H1 (cell line): ENCODE measurements around the gene KANSL1. TPM values are rescaled to one million over a fixed set of nuclear protein-coding genes. Genes with fewer than 3 reads are reported as not detected.

Experiments
- CTCF ChIA-PET: fragments of 300-600 bp; sonication (Branson Sonifier 250); formaldehyde crosslinking; loops from one replicate; lab custom pipeline; 2021; ENCODE audit not compliant: partially characterized antibody; lab: Charles Lee
- POLR2A ChIA-PET: fragments of 300-600 bp; sonication (Branson Sonifier 250); formaldehyde crosslinking; loops from one replicate; lab custom pipeline; 2021; ENCODE audit warnings: inconsistent platforms; ENCODE audit not compliant: partially characterized antibody; lab: Charles Lee
- DNase-seq, 2 experiments: peaks; one replicate each; pipeline versions ENCODE4 v3.0.0 to v3.0.0-alpha.2; 2010 to 2022; ENCODE audit warnings: low spot score in 2 of 2, low read depth in 1 of 2, mixed read lengths in 1 of 2
- FAIRE-seq: peaks from 2 replicates; lab custom pipeline; 2011; peaks lifted over from hg19 to GRCh38; lab: Jason Lieb, UNC
- H2AFZ ChIP-seq: 2 replicates; pipeline ENCODE4 v1.8.1; 2012; ENCODE audit warnings: low read length, inconsistent platforms
- H2AK5ac ChIP-seq: 2 replicates; pipeline ENCODE4 v1.6.1; 2013; ENCODE audit warnings: low read depth, low read length
- H2BK120ac ChIP-seq: replicated peaks from 2 replicates; pipeline ENCODE3; 2013; ENCODE audit warnings: low read depth, low read length, inconsistent platforms
- H2BK12ac ChIP-seq: 2 replicates; pipeline ENCODE4 v1.6.1; 2013; ENCODE audit warnings: low read depth, low read length
- H2BK15ac ChIP-seq: 2 replicates; pipeline ENCODE4 v1.6.1; 2013; ENCODE audit warnings: low read length
- H2BK20ac ChIP-seq: 2 replicates; pipeline ENCODE4 v1.6.1; 2013; ENCODE audit warnings: low read length
- H2BK5ac ChIP-seq: 2 replicates; pipeline ENCODE4 v1.6.1; 2013; ENCODE audit warnings: low read depth, low read length
- H3K14ac ChIP-seq: 2 replicates; pipeline ENCODE4 v1.6.1; 2013; ENCODE audit warnings: inconsistent platforms; ENCODE audit not compliant: insufficient read length
- H3K18ac ChIP-seq: 2 replicates; pipeline ENCODE4 v1.6.1; 2013; ENCODE audit warnings: low read length; ENCODE audit errors: extremely low read depth
- H3K23ac ChIP-seq: 2 replicates; pipeline ENCODE4 v1.6.1; 2013; ENCODE audit warnings: inconsistent platforms; ENCODE audit not compliant: insufficient read length
- H3K23me2 ChIP-seq: 2 replicates; pipeline ENCODE4 v1.6.1; 2013; ENCODE audit warnings: low read depth, low read length
- H3K27ac ChIP-seq: 2 replicates; pipeline ENCODE4 v1.6.1; 2011; ENCODE audit warnings: low read depth, low read length, inconsistent platforms
- H3K27me3 ChIP-seq, 4 experiments: replicated peaks in 1 of 4; 1 replicate in 1 of 4; 2 replicates in 3 of 4; pipeline versions ENCODE4 v1.6.1 to v1.8.1; 2011 to 2013; ENCODE audit warnings: low read length in 3 of 4, mild to moderate bottlenecking in 3 of 4, inconsistent platforms in 2 of 4, mixed read lengths in 2 of 4, moderate library complexity in 1 of 4; ENCODE audit not compliant: control insufficient read depth in 3 of 4, insufficient read depth in 3 of 4; ENCODE audit errors: extremely low read depth in 1 of 4
- H3K36me3 ChIP-seq, 4 experiments: 2 replicates each; pipeline versions ENCODE4 v1.6.1 to v1.8.1; 2011 to 2013; ENCODE audit warnings: mild to moderate bottlenecking in 4 of 4, low read length in 3 of 4, moderate library complexity in 2 of 4, control low read depth in 1 of 4, inconsistent platforms in 1 of 4; ENCODE audit not compliant: insufficient read depth in 4 of 4, control insufficient read depth in 2 of 4
- H3K4ac ChIP-seq: replicated peaks from 2 replicates; pipeline ENCODE3; 2013; ENCODE audit warnings: low read length, low read depth, mixed read lengths, inconsistent platforms; ENCODE audit not compliant: insufficient read length
- H3K4me1 ChIP-seq, 4 experiments: replicated peaks in 1 of 4; 1 replicate in 1 of 4; 2 replicates in 3 of 4; pipeline versions ENCODE4 v1.6.1 to v1.8.1; 2011 to 2013; ENCODE audit warnings: low read length in 3 of 4, inconsistent platforms in 2 of 4, mixed read lengths in 1 of 4; ENCODE audit not compliant: insufficient read depth in 4 of 4, control insufficient read depth in 3 of 4
- H3K4me2 ChIP-seq, 2 experiments: 2 replicates each; pipeline versions ENCODE4 v1.6.1 to v1.8.1; 2011 to 2013; ENCODE audit warnings: low read depth in 2 of 2, low read length in 2 of 2, control low read depth in 1 of 2, inconsistent platforms in 1 of 2, mild to moderate bottlenecking in 1 of 2; ENCODE audit not compliant: insufficient read depth in 1 of 2
- H3K4me3 ChIP-seq, 4 experiments: fragments of 200-600, 300-600 bp in 1 of 4; sonication (generic), shearing (Covaris generic), sonication (Bioruptor Twin) in 1 of 4; 2 replicates each; pipeline versions ENCODE4 v1.5.1 to v1.8.1; 2011 to 2016; ENCODE audit warnings: low read length in 4 of 4, low read depth in 3 of 4, control low read depth in 2 of 4, inconsistent platforms in 2 of 4, mild to moderate bottlenecking in 2 of 4, mixed read lengths in 1 of 4, moderate library complexity in 1 of 4; ENCODE audit not compliant: insufficient read depth in 2 of 4; ENCODE audit errors: extremely low read depth in 1 of 4
- H3K56ac ChIP-seq: replicated peaks from 2 replicates; pipeline ENCODE3; 2013; ENCODE audit warnings: low read depth, mild to moderate bottlenecking, mixed read lengths, low read length, inconsistent platforms; ENCODE audit not compliant: insufficient read length
- H3K79me1 ChIP-seq: 2 replicates; pipeline ENCODE4 v1.6.1; 2013; ENCODE audit warnings: low read depth, low read length, control low read depth
- H3K79me2 ChIP-seq, 2 experiments: 2 replicates each; pipeline versions ENCODE4 v1.6.1 to v1.8.1; 2012 to 2013; ENCODE audit warnings: low read length in 2 of 2, mild to moderate bottlenecking in 2 of 2, inconsistent platforms in 1 of 2; ENCODE audit not compliant: insufficient read depth in 2 of 2, control insufficient read depth in 1 of 2
- H3K9ac ChIP-seq, 4 experiments: replicated peaks in 1 of 4; 1 replicate in 1 of 4; 2 replicates in 3 of 4; pipeline versions ENCODE4 v1.6.1 to v1.8.1; 2011 to 2013; ENCODE audit warnings: low read depth in 3 of 4, low read length in 3 of 4, control low read depth in 2 of 4, mild to moderate bottlenecking in 2 of 4, moderate library complexity in 2 of 4, inconsistent platforms in 1 of 4; ENCODE audit errors: extremely low read depth in 1 of 4
- H3K9me3 ChIP-seq, 2 experiments: 2 replicates each; pipeline versions ENCODE4 v1.6.1 to v1.8.1; 2012 to 2013; ENCODE audit warnings: mild to moderate bottlenecking in 2 of 2, moderate library complexity in 2 of 2, control low read depth in 1 of 2, inconsistent platforms in 1 of 2, low read depth in 1 of 2, low read length in 1 of 2, mixed read lengths in 1 of 2; ENCODE audit not compliant: insufficient read depth in 2 of 2
- H4K20me1 ChIP-seq, 2 experiments: replicated peaks in 1 of 2; 2 replicates each; pipeline versions ENCODE3 to v1.8.1; 2011 to 2013; ENCODE audit warnings: inconsistent platforms in 2 of 2, low read length in 2 of 2, mild to moderate bottlenecking in 1 of 2; ENCODE audit not compliant: insufficient read depth in 2 of 2, control insufficient read depth in 1 of 2
- H4K5ac ChIP-seq: 2 replicates; pipeline ENCODE4 v1.6.1; 2013; ENCODE audit warnings: low read length, low read depth, mixed read lengths, inconsistent platforms; ENCODE audit not compliant: insufficient read length
- H4K8ac ChIP-seq: 2 replicates; pipeline ENCODE4 v1.8.0; 2013; ENCODE audit warnings: mild to moderate bottlenecking, moderate library complexity, low read length, inconsistent platforms; ENCODE audit not compliant: insufficient read depth; ENCODE audit errors: extremely low read depth
- H4K91ac ChIP-seq: replicated peaks from 2 replicates; pipeline ENCODE3; 2013; ENCODE audit warnings: low read length, mixed read lengths, inconsistent platforms; ENCODE audit not compliant: insufficient read length
- ATF3 ChIP-seq: IDR thresholded peaks from 2 replicates; pipeline ENCODE4 v1.6.1; 2011; ENCODE audit warnings: low read depth, mild to moderate bottlenecking, low read length; ENCODE audit not compliant: insufficient read depth
- EZH2 ChIP-seq: fragments of 200-600 bp; sonication (generic); IDR thresholded peaks from 2 replicates; pipeline ENCODE4 v1.7.1; 2012; ENCODE audit warnings: low read depth, mild to moderate bottlenecking, moderate library complexity, low read length, inconsistent platforms; ENCODE audit not compliant: severe bottlenecking
- JUND ChIP-seq: IDR thresholded peaks from 2 replicates; pipeline ENCODE4 v1.6.1; 2011; ENCODE audit warnings: mild to moderate bottlenecking, improper control_type of control experiment, low read length
- MAFK ChIP-seq: IDR thresholded peaks from 2 replicates; pipeline ENCODE4 v1.6.1; 2012; ENCODE audit warnings: low read depth, mild to moderate bottlenecking, improper control_type of control experiment, low read length
- NANOG ChIP-seq: IDR thresholded peaks from 2 replicates; pipeline ENCODE4 v1.6.1; 2011; ENCODE audit warnings: low read length, low read depth, mild to moderate bottlenecking, inconsistent platforms; ENCODE audit not compliant: insufficient read depth, poor library complexity, severe bottlenecking
- SP2 ChIP-seq: IDR thresholded peaks from 2 replicates; pipeline ENCODE4 v1.6.1; 2012; ENCODE audit warnings: mild to moderate bottlenecking, low read length, inconsistent platforms
- TAF1 ChIP-seq: IDR thresholded peaks from 2 replicates; pipeline ENCODE4 v1.6.1; 2011; ENCODE audit warnings: mild to moderate bottlenecking, low read depth, low read length
- YY1 ChIP-seq: IDR thresholded peaks from 2 replicates; pipeline ENCODE4 v1.6.1; 2011; ENCODE audit warnings: low read depth, mild to moderate bottlenecking, low read length
- WGBS, 2 experiments: shearing (Covaris generic) in 1 of 2; methylation state at CpG; one replicate each; pipeline versions ENCODE4 v1.1.6 to v1.1.7; 2013 to 2015; ENCODE audit warnings: low lambda C conversion rate in 2 of 2, mixed read lengths in 2 of 2, inconsistent platforms in 1 of 2, low coverage in 1 of 2, missing lambda C conversion rate in 1 of 2; ENCODE audit not compliant: insufficient replicate concordance in 2 of 2, insufficient coverage in 1 of 2, insufficient read length in 1 of 2; ENCODE audit errors: extremely low coverage in 1 of 2, missing lambda C conversion rate in 1 of 2; 5-methylcytosine and 5-hydroxymethylcytosine counted together
- polyA plus RNA-seq, 7 experiments: library from polyadenylated mRNA; depleted of rRNA in 3 of 7; stranded (reverse) in 5 of 7; unstranded in 2 of 7; fragments of >200 nt in 5 of 7; fragments of 200-250 nt in 2 of 7; gene quantifications; 1 replicate in 5 of 7; 2 replicates in 1 of 7; 4 replicates in 1 of 7; pipeline versions ENCODE4 v1.2.1 to v1.2.3, GENCODE V29; 2011 to 2013; ENCODE audit warnings: missing spikeins in 2 of 7, mixed read lengths in 2 of 7
- total RNA-seq: library from RNA; stranded (reverse); fragmentation: NEBNext Ultra II Directional; extraction: Animal tissue kit (Norgen Biotek cat#: 25700); gene quantifications from 2 replicates; pipeline ENCODE4 v1.2.1, GENCODE V29; 2021
- TF ChIP-seq, protein P1 (sequence below), 3 experiments: IDR thresholded peaks; 1 replicate in 2 of 3; 2 replicates in 1 of 3; pipeline versions ENCODE4 v1.5.1 to v1.6.1; 2011; ENCODE audit warnings: low read length in 3 of 3, mild to moderate bottlenecking in 3 of 3, inconsistent platforms in 2 of 3, low read depth in 1 of 3, moderate library complexity in 1 of 3; ENCODE audit not compliant: insufficient read depth in 1 of 3; ENCODE audit errors: control extremely low read depth in 1 of 3

The KANSL1 gene
- total and polyA plus RNA-seq, 2 of the 8 experiments (the other 6 are each of a cell fraction or from before 2014, with no cell fraction given) = 34.0 to 128 TPM

DNA sequence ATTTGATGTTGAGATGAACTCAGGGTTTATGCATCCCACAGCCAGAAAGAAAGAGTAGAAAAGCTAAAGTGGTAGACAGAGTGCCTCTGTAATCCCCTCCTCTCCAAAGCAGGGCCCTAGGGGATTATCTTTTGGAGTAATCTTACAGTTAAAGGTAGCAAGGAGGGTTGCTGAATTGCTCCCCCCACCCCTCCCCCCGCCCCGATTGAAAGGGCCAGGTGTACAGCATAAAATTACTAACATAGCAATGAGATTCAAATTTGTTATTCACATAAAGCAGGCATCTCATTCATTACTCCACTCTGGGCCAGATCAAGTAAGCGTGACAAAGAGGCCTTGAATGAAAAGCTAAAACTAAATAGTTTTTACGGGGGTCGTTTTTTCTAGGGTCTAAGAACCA is 121.4 kb downstream of the KANSL1 start:
- ChIA-PET CTCF (interaction anchor here (0.6 to 1.7 kb wide), 7 partner anchors 10 to 121 kb away, joined by 3 to 10 read pairs (median 4); partner anchors contain the start of gene KANSL1), POLR2A (interaction anchor here (0.7 to 1.7 kb wide), 3 partner anchors 11 to 100 kb away, joined by 3 to 7 read pairs (median 4); no protein-coding TSS in a partner anchor)
- DNase-seq (no peak), FAIRE-seq (no peak)
- no peak overlapping the region for H3K4me3 ChIP-seq
- TF ChIP-seq, protein P1, sequence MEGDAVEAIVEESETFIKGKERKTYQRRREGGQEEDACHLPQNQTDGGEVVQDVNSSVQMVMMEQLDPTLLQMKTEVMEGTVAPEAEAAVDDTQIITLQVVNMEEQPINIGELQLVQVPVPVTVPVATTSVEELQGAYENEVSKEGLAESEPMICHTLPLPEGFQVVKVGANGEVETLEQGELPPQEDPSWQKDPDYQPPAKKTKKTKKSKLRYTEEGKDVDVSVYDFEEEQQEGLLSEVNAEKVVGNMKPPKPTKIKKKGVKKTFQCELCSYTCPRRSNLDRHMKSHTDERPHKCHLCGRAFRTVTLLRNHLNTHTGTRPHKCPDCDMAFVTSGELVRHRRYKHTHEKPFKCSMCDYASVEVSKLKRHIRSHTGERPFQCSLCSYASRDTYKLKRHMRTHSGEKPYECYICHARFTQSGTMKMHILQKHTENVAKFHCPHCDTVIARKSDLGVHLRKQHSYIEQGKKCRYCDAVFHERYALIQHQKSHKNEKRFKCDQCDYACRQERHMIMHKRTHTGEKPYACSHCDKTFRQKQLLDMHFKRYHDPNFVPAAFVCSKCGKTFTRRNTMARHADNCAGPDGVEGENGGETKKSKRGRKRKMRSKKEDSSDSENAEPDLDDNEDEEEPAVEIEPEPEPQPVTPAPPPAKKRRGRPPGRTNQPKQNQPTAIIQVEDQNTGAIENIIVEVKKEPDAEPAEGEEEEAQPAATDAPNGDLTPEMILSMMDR (IDR thresholded peaks at IDR 0.05; ENCODE audit: control extremely low read depth in 1 of 3, insufficient read depth in 1 of 3, low read depth in 1 of 3, low read length in 3 of 3) = no peak
- TF ChIP-seq EZH2 (no peak), JUND (no peak), TAF1 (no peak), NANOG (no peak), YY1 (no peak), MAFK (no peak), ATF3 (no peak), SP2 (no peak)
- H4K91ac ChIP-seq = no peak overlapping the region
- no peak overlapping the region for H2BK15ac ChIP-seq
- no peaks in the 10 kb centered on the region for H3K9me3 ChIP-seq
- H3K23me2 ChIP-seq = no peaks in the 10 kb centered on the region
- H3K4me1 ChIP-seq = peaks cover 0 to 9% (median 1%) of the 10 kb centered on the region in 4 experiments; a peak in 1 of 7 replicates
- no peak overlapping the region for H2BK120ac ChIP-seq
- H3K27me3 ChIP-seq = no peaks in the 10 kb centered on the region
- no peak overlapping the region for H3K56ac ChIP-seq
- no peak overlapping the region for H3K9ac ChIP-seq
- H3K18ac ChIP-seq = no peak overlapping the region
- no peak overlapping the region for H4K5ac ChIP-seq
- H3K4ac ChIP-seq = no peak overlapping the region
- no peak overlapping the region for H3K4me2 ChIP-seq
- 67% methylated on average over 5 of the region's 5 CpGs; no CpG with 5 or more reads in 1 of the 2 experiments for WGBS, 2 experiments
- H2BK5ac ChIP-seq = no peak overlapping the region
- H2BK20ac ChIP-seq = no peak overlapping the region
- H4K8ac ChIP-seq = no peak overlapping the region
- peaks cover 0 to 10% (median 7%) of the 10 kb centered on the region in 4 experiments; a peak in 5 of 8 replicates for H3K36me3 ChIP-seq
- no peak overlapping the region for H3K27ac ChIP-seq
- H2AK5ac ChIP-seq = no peak overlapping the region
- H3K23ac ChIP-seq = no peak overlapping the region
- H2AFZ ChIP-seq = no peak overlapping the region
- no peak overlapping the region for H3K14ac ChIP-seq
- peaks cover 0 to 12% of the 10 kb centered on the region in 2 experiments for H4K20me1 ChIP-seq
- H3K79me2 ChIP-seq = peaks cover 0 to 73% of the 10 kb centered on the region in 2 experiments; a peak in 2 of 4 replicates
- H2BK12ac ChIP-seq = no peak overlapping the region
- H3K79me1 ChIP-seq = peaks cover 2% of the 10 kb centered on the region; the same call in 1 of the 2 replicates
